SK-N-SH (cell line): Measurements from ENCODE around the gene KIF2A. TPM values are rescaled to one million over a fixed set of nuclear protein-coding genes. Genes with fewer than 3 reads are reported as not detected.

Experiments
- CTCF ChIA-PET: fragments of 300-600, 350-600 bp; formaldehyde crosslinking; extraction: SDS; loops from one replicate; lab custom pipeline; 2021; lab: Yijun Ruan, JAX
- POLR2A ChIA-PET: fragments of 350-600 bp; sonication (Branson Sonifier 250); formaldehyde crosslinking; extraction: SDS; loops from one replicate; lab custom pipeline; 2020; ENCODE audit warnings: antibody characterized with exemption, inconsistent platforms; lab: Yijun Ruan, JAX
- DNase-seq: peaks from one replicate; pipeline ENCODE4 v3.0.0; 2012
- H2AFZ ChIP-seq: fragments of 200-600 bp; sonication (generic); 2 replicates; pipeline ENCODE4 v1.8.1; 2016; ENCODE audit warnings: antibody characterized with exemption, mild to moderate bottlenecking, low read depth
- H3F3A ChIP-seq: fragments of 200-600 bp; sonication (generic); replicated peaks from 2 replicates; pipeline ENCODE3; 2016; ENCODE audit warnings: antibody characterized with exemption, mild to moderate bottlenecking; ENCODE audit not compliant: insufficient read depth
- H3K27ac ChIP-seq, 2 experiments: fragments of 200-500 bp in 1 of 2; fragments of 200-600 bp in 1 of 2; sonication (Bioruptor generic) in 1 of 2; sonication (generic), shearing (Covaris generic) in 1 of 2; 2 replicates each; pipeline versions ENCODE4 v1.5.1 to v1.6.1; 2014 to 2016; ENCODE audit warnings: low read depth in 2 of 2, inconsistent platforms in 1 of 2, low read length in 1 of 2, mild to moderate bottlenecking in 1 of 2, mixed read lengths in 1 of 2
- H3K27me3 ChIP-seq: fragments of 200-600 bp; sonication (generic), shearing (Covaris generic); 2 replicates; pipeline ENCODE4 v1.6.1; 2016; ENCODE audit warnings: mixed run types; ENCODE audit not compliant: insufficient read depth
- H3K36me3 ChIP-seq, 2 experiments: fragments of 200-500 bp in 1 of 2; fragments of 200-600 bp in 1 of 2; sonication (Bioruptor generic) in 1 of 2; sonication (generic) in 1 of 2; replicated peaks in 1 of 2; 2 replicates each; pipeline versions ENCODE3 to v1.5.1; 2014 to 2016; ENCODE audit warnings: low read length in 1 of 2, mild to moderate bottlenecking in 1 of 2; ENCODE audit not compliant: insufficient read depth in 2 of 2, control insufficient read depth in 1 of 2
- H3K4me1 ChIP-seq, 2 experiments: fragments of 200-500 bp in 1 of 2; fragments of 200-600 bp in 1 of 2; sonication (Bioruptor generic) in 1 of 2; sonication (generic), shearing (Covaris generic) in 1 of 2; 2 replicates each; pipeline versions ENCODE4 v1.5.1 to v1.6.1; 2014 to 2016; ENCODE audit warnings: low read depth in 1 of 2, low read length in 1 of 2, mixed run types in 1 of 2; ENCODE audit not compliant: insufficient read depth in 2 of 2, control insufficient read depth in 1 of 2
- H3K4me2 ChIP-seq: fragments of 200-600 bp; sonication (generic), shearing (Covaris generic); 2 replicates; pipeline ENCODE4 v1.6.1; 2017; ENCODE audit warnings: mixed run types
- H3K4me3 ChIP-seq, 2 experiments: fragments of 200-500 bp in 1 of 2; fragments of 200-600 bp in 1 of 2; sonication (Bioruptor generic) in 1 of 2; sonication (generic), shearing (Covaris generic) in 1 of 2; 2 replicates each; pipeline versions ENCODE4 v1.5.1 to v1.8.1; 2014 to 2016; ENCODE audit warnings: low read depth in 2 of 2, inconsistent platforms in 1 of 2, low read length in 1 of 2, mild to moderate bottlenecking in 1 of 2, mixed read lengths in 1 of 2, moderate library complexity in 1 of 2
- H3K79me2 ChIP-seq: fragments of 200-600 bp; sonication (generic); 2 replicates; pipeline ENCODE4 v1.8.1; 2017; ENCODE audit warnings: mild to moderate bottlenecking; ENCODE audit not compliant: insufficient read depth
- H3K9ac ChIP-seq: fragments of 200-600 bp; sonication (generic); 2 replicates; pipeline ENCODE4 v1.6.1; 2017; ENCODE audit warnings: mixed run types
- H3K9me2 ChIP-seq: fragments of 200-600 bp; sonication (generic); 2 replicates; pipeline ENCODE4 v1.6.1; 2017; ENCODE audit warnings: mixed run types
- H3K9me3 ChIP-seq: fragments of 200-600 bp; sonication (generic); 2 replicates; pipeline ENCODE4 v1.6.1; 2017; ENCODE audit warnings: mixed run types, mild to moderate bottlenecking, moderate library complexity
- H4K20me1 ChIP-seq: fragments of 200-600 bp; sonication (generic); 2 replicates; pipeline ENCODE4 v1.6.1; 2017; ENCODE audit warnings: mild to moderate bottlenecking, mixed run types; ENCODE audit not compliant: insufficient read depth
- CHD2 ChIP-seq: fragments of 150-350 bp; IDR thresholded peaks from 2 replicates; pipeline ENCODE4 v1.6.1; 2018; ENCODE audit warnings: low read length; ENCODE audit not compliant: partially characterized antibody
- ELF1 ChIP-seq: IDR thresholded peaks from 2 replicates; pipeline ENCODE4 v1.4.0; 2012
- FOXJ3 ChIP-seq: sonication (generic); formaldehyde crosslinking; IDR thresholded peaks from 2 replicates; pipeline ENCODE4 v1.5.1; 2020; ENCODE audit warnings: mild to moderate bottlenecking, missing genetic modification reagents
- GATA2 ChIP-seq: sonication (generic); formaldehyde crosslinking; IDR thresholded peaks from 2 replicates; pipeline ENCODE4 v1.5.0; 2020; ENCODE audit warnings: mild to moderate bottlenecking, missing genetic modification reagents
- JUND ChIP-seq: IDR thresholded peaks from 2 replicates; pipeline ENCODE4 v1.4.0; 2012
- MXI1 ChIP-seq: IDR thresholded peaks from 2 replicates; pipeline ENCODE4 v1.6.1; 2012; ENCODE audit warnings: mild to moderate bottlenecking, low read depth, low read length, improper control_type of control experiment
- NRF1 ChIP-seq: IDR thresholded peaks from 2 replicates; pipeline ENCODE4 v1.6.1; 2012; ENCODE audit warnings: low read depth, mild to moderate bottlenecking, low read length
- POLR2AphosphoS5 ChIP-seq: IDR thresholded peaks from 2 replicates; pipeline ENCODE4 v1.6.1; 2012; ENCODE audit warnings: low read depth, low read length
- RAD21 ChIP-seq: IDR thresholded peaks from 2 replicates; pipeline ENCODE4 v1.6.1; 2012; ENCODE audit warnings: mild to moderate bottlenecking, low read length
- RCOR1 ChIP-seq: fragments of 150-350 bp; IDR thresholded peaks from 2 replicates; pipeline ENCODE4 v1.6.1; 2017; ENCODE audit warnings: antibody characterized with exemption, low read length
- RFX5 ChIP-seq: IDR thresholded peaks from 2 replicates; pipeline ENCODE4 v1.6.1; 2012; ENCODE audit warnings: mild to moderate bottlenecking, improper control_type of control experiment, low read length
- SMC3 ChIP-seq: IDR thresholded peaks from 2 replicates; pipeline ENCODE4 v1.6.1; 2012; ENCODE audit warnings: low read depth, low read length, improper control_type of control experiment
- TEAD4 ChIP-seq: IDR thresholded peaks from 2 replicates; pipeline ENCODE4 v1.4.0; 2012; ENCODE audit warnings: mild to moderate bottlenecking, borderline replicate concordance; ENCODE audit not compliant: insufficient read depth
- YY1 ChIP-seq: IDR thresholded peaks from 2 replicates; pipeline ENCODE4 v1.4.0; 2012; ENCODE audit warnings: low read depth, mild to moderate bottlenecking
- WGBS: methylation state at CpG from one replicate; pipeline ENCODE4 v1.1.6; 2017; ENCODE audit warnings: low lambda C conversion rate; 5-methylcytosine and 5-hydroxymethylcytosine counted together
- polyA plus RNA-seq, 3 experiments: library from polyadenylated mRNA; depleted of rRNA; stranded (reverse); fragments of >200 nt; gene quantifications; 2 replicates each; pipeline ENCODE4 v1.2.3, GENCODE V29; 2012
- TF ChIP-seq, protein P1 (sequence below): IDR thresholded peaks from 2 replicates; pipeline ENCODE4 v1.6.1; 2012; ENCODE audit warnings: mild to moderate bottlenecking, low read depth, low read length, moderate library complexity
- TF ChIP-seq, protein P2 (sequence below): IDR thresholded peaks from 2 replicates; pipeline ENCODE4 v1.4.0; 2012; ENCODE audit warnings: low read depth, borderline replicate concordance
- TF ChIP-seq, protein P3 (sequence below): IDR thresholded peaks from 2 replicates; pipeline ENCODE4 v1.4.0; 2012; ENCODE audit warnings: low read depth
- TF ChIP-seq, protein P4 (sequence below): IDR thresholded peaks from 2 replicates; pipeline ENCODE4 v1.4.0; 2012; ENCODE audit warnings: low read depth, borderline replicate concordance
- TF ChIP-seq, protein P5 (sequence below): fragments of 150-350 bp; IDR thresholded peaks from 2 replicates; pipeline ENCODE4 v1.6.1; 2016; ENCODE audit warnings: mild to moderate bottlenecking, low read depth, low read length
- TF ChIP-seq, protein P6 (sequence below): fragments of 200-600 bp; sonication (generic); IDR thresholded peaks from 2 replicates; pipeline ENCODE4 v1.6.1; 2017; ENCODE audit warnings: antibody characterized with exemption, mild to moderate bottlenecking, moderate library complexity

KIF2A gene
- polyA plus RNA-seq, 1 of the 3 experiments (the other 2 are of a cell fraction), result 14.3 TPM

DNA sequence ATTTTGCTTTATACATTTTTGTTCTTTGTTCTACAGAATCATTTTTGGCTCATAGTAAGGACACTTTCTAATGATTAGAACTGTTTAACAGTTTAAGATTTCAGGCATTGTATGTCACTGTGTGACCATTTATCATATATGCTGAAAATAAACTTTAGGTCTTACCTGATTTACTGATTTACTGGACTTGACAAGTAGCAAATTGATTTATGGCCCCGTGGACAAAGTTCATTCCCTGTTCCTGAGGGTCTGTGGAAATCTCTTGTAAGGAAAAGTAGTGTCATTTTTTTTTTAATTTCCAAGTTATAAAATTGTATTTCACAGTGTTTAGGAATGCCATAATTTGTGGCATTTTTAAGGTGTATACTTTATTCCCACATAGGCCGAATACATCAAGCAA is 40.7 kb downstream of the KIF2A start:
- Histone ChIP-seq H3K9me2 (no peaks in the 10 kb centered on the region), H3F3A (no peaks in the 10 kb centered on the region), H3K4me2 (no peak overlapping the region), H4K20me1 (peaks cover 24% of the 10 kb centered on the region; the same call in 1 of the 2 replicates), H3K4me1 (no peaks in the 10 kb centered on the region), H3K4me3 (no peak overlapping the region), H3K27ac (no peak overlapping the region), H2AFZ (no peak overlapping the region), H3K9ac (no peak overlapping the region), H3K27me3 (no peaks in the 10 kb centered on the region), H3K9me3 (no peaks in the 10 kb centered on the region), H3K36me3 (peaks cover 19 to 35% of the 10 kb centered on the region in 2 experiments), H3K79me2 (peaks cover 69% of the 10 kb centered on the region)
- 96% methylated on average over 2 of the region's 2 CpGs for WGBS
- CTCF ChIA-PET, result no interaction called here
- no peak for DNase-seq
- TF ChIP-seq RFX5, result no peak
- TF ChIP-seq, protein P1, sequence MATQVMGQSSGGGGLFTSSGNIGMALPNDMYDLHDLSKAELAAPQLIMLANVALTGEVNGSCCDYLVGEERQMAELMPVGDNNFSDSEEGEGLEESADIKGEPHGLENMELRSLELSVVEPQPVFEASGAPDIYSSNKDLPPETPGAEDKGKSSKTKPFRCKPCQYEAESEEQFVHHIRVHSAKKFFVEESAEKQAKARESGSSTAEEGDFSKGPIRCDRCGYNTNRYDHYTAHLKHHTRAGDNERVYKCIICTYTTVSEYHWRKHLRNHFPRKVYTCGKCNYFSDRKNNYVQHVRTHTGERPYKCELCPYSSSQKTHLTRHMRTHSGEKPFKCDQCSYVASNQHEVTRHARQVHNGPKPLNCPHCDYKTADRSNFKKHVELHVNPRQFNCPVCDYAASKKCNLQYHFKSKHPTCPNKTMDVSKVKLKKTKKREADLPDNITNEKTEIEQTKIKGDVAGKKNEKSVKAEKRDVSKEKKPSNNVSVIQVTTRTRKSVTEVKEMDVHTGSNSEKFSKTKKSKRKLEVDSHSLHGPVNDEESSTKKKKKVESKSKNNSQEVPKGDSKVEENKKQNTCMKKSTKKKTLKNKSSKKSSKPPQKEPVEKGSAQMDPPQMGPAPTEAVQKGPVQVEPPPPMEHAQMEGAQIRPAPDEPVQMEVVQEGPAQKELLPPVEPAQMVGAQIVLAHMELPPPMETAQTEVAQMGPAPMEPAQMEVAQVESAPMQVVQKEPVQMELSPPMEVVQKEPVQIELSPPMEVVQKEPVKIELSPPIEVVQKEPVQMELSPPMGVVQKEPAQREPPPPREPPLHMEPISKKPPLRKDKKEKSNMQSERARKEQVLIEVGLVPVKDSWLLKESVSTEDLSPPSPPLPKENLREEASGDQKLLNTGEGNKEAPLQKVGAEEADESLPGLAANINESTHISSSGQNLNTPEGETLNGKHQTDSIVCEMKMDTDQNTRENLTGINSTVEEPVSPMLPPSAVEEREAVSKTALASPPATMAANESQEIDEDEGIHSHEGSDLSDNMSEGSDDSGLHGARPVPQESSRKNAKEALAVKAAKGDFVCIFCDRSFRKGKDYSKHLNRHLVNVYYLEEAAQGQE, result no peak
- no peak for TF ChIP-seq RAD21
- no peak for TF ChIP-seq GATA2 (CRISPR knock-in tag)
- TF ChIP-seq YY1, result no peak
- no peak for TF ChIP-seq POLR2AphosphoS5
- no peak for TF ChIP-seq SMC3
- TF ChIP-seq NRF1, result no peak
- no peak for TF ChIP-seq TEAD4
- TF ChIP-seq ELF1, result no peak
- no peak for TF ChIP-seq RCOR1
- TF ChIP-seq CHD2, result no peak
- TF ChIP-seq, protein P2, sequence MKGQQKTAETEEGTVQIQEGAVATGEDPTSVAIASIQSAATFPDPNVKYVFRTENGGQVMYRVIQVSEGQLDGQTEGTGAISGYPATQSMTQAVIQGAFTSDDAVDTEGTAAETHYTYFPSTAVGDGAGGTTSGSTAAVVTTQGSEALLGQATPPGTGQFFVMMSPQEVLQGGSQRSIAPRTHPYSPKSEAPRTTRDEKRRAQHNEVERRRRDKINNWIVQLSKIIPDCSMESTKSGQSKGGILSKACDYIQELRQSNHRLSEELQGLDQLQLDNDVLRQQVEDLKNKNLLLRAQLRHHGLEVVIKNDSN, result no peak
- POLR2A ChIA-PET, result no interaction called here

DNA sequence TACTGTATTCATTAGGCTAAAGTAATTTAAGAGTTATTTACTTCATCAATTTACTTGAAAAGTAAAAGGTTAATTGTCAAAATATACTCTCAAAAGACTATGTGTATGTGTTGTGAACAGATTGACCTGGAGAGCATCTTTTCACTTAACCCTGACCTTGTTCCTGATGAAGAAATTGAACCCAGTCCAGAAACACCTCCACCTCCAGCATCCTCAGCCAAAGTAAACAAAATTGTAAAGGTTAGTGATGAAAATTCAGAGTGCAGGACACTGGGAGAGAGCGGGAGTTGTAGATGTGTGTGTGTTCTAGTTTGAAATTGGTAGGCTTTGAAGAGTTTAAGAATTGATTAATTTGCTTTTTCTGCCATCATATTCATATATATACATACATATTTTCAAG is 41.9 kb downstream of the KIF2A start:
- CTCF ChIA-PET, result no interaction called here
- H3F3A ChIP-seq, result peaks cover 2% of the 10 kb centered on the region
- TF ChIP-seq TEAD4 (no peak), MXI1 (no peak), GATA2 (CRISPR knock-in tag) (no peak), YY1 (no peak), FOXJ3 (CRISPR knock-in tag) (no peak), JUND (no peak), NRF1 (no peak), RAD21 (no peak)
- TF ChIP-seq, protein P3, sequence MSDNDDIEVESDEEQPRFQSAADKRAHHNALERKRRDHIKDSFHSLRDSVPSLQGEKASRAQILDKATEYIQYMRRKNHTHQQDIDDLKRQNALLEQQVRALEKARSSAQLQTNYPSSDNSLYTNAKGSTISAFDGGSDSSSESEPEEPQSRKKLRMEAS, result no peak
- TF ChIP-seq, protein P4, sequence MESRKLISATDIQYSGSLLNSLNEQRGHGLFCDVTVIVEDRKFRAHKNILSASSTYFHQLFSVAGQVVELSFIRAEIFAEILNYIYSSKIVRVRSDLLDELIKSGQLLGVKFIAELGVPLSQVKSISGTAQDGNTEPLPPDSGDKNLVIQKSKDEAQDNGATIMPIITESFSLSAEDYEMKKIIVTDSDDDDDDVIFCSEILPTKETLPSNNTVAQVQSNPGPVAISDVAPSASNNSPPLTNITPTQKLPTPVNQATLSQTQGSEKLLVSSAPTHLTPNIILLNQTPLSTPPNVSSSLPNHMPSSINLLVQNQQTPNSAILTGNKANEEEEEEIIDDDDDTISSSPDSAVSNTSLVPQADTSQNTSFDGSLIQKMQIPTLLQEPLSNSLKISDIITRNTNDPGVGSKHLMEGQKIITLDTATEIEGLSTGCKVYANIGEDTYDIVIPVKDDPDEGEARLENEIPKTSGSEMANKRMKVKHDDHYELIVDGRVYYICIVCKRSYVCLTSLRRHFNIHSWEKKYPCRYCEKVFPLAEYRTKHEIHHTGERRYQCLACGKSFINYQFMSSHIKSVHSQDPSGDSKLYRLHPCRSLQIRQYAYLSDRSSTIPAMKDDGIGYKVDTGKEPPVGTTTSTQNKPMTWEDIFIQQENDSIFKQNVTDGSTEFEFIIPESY, result no peak
- TF ChIP-seq, protein P5, sequence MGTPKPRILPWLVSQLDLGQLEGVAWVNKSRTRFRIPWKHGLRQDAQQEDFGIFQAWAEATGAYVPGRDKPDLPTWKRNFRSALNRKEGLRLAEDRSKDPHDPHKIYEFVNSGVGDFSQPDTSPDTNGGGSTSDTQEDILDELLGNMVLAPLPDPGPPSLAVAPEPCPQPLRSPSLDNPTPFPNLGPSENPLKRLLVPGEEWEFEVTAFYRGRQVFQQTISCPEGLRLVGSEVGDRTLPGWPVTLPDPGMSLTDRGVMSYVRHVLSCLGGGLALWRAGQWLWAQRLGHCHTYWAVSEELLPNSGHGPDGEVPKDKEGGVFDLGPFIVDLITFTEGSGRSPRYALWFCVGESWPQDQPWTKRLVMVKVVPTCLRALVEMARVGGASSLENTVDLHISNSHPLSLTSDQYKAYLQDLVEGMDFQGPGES, result no peak
- TF ChIP-seq, protein P6, sequence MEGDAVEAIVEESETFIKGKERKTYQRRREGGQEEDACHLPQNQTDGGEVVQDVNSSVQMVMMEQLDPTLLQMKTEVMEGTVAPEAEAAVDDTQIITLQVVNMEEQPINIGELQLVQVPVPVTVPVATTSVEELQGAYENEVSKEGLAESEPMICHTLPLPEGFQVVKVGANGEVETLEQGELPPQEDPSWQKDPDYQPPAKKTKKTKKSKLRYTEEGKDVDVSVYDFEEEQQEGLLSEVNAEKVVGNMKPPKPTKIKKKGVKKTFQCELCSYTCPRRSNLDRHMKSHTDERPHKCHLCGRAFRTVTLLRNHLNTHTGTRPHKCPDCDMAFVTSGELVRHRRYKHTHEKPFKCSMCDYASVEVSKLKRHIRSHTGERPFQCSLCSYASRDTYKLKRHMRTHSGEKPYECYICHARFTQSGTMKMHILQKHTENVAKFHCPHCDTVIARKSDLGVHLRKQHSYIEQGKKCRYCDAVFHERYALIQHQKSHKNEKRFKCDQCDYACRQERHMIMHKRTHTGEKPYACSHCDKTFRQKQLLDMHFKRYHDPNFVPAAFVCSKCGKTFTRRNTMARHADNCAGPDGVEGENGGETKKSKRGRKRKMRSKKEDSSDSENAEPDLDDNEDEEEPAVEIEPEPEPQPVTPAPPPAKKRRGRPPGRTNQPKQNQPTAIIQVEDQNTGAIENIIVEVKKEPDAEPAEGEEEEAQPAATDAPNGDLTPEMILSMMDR, result no peak

More for the DNA sequence above, 41.9 kb downstream of the KIF2A start:
- Histone ChIP-seq H3K4me1 (no peaks in the 10 kb centered on the region), H3K9ac (no peak overlapping the region), H3K4me2 (no peak overlapping the region), H3K36me3 (peaks cover 29 to 38% of the 10 kb centered on the region in 2 experiments), H3K27me3 (no peaks in the 10 kb centered on the region), H3K4me3 (no peak overlapping the region), H2AFZ (no peak overlapping the region), H3K9me3 (no peaks in the 10 kb centered on the region), H4K20me1 (peaks cover 16% of the 10 kb centered on the region; the same call in 1 of the 2 replicates), H3K27ac (no peak overlapping the region), H3K79me2 (peaks cover 58% of the 10 kb centered on the region), H3K9me2 (no peaks in the 10 kb centered on the region)
- 95% methylated on average over 1 of the region's 1 CpG for whole genome bisulfite sequencing
- DNase-seq, result no peak
- POLR2A ChIA-PET, result no interaction called here
